COLO668 (cell line): Measurements from ENCODE around the gene CEP112.
"Not testable (repeated sequence)": the region's sequence is repeated elsewhere in the genome, so short reads cannot be mapped to it uniquely, and the experiment has no call there.

Experiments
- DNase-seq: peaks from one replicate; lab custom pipeline; 2025; ENCODE audit not compliant: unreplicated experiment; lab: John Stamatoyannopoulos, UW

The CEP112 gene

DNA sequence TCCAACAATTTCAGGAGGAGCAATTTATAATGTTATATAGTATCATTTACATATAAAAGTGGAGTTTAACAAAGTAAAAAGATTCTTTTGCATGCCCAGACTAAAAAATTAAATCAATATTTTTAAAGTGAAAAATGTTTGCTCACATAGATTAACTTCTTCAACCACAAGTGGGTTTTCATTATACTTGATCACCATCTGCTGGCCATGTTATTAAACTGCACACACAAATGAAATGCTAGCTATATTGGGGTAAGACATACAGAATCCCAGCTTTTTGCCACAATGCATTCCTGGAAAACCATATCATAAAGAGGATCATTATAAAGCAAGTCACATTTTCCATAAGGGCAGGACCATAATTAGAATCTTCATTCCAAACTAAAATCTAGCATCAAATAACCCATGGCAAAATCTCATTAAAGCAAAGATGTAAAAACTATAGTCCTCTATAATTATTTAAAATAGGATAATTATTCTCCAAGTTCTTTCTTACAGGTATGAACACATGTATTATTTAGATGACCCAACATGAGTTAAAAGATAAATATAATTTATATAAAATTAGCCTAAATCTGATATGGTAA, 26.3 kb downstream of the CEP112 start:
- peak; percentile 3 for DNase-seq

GRCh38 chr17:66155055-66155454, 36.9 kb downstream of the CEP112 start:
- not testable (repeated sequence) for DNase-seq

DNA sequence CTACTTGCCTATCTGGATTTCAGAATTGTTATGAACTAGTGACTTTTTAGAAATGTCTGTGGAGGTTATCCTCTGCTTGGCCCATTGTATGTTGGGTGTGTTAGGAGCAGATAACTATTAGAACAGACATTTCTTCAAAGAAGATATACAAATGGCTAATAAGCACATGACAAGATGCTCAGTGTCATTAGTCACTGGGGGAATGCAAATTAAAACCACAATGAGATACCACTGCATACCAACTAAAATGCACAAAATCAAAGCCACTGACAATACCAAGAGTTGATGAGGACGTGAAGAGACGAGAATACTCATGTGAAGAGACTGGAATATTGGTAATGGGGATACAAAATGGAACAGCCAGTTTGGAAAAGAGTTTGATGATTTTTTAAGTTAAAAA, 39.2 kb downstream of the CEP112 start:
- DNase-seq: no peak

DNA sequence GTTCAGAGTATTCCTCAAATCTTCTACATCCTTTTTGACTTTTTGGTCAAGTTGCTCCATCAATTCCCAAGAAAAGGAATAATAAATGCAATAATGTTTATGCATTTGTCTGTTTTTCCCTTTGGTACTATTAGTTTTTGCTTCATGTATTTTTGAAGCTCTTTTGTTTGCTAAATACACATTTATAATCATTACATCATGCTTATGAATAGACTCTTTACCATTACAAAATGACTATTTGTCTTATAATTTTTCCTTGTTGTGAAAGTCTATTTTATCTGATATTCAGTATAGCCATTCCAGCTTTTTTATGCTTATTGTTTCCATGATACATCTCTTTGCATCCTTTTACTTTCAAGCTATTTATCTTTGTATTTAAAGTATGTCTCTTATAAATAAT, 41.2 kb downstream of the CEP112 start:
- DNase-seq: no peak

DNA sequence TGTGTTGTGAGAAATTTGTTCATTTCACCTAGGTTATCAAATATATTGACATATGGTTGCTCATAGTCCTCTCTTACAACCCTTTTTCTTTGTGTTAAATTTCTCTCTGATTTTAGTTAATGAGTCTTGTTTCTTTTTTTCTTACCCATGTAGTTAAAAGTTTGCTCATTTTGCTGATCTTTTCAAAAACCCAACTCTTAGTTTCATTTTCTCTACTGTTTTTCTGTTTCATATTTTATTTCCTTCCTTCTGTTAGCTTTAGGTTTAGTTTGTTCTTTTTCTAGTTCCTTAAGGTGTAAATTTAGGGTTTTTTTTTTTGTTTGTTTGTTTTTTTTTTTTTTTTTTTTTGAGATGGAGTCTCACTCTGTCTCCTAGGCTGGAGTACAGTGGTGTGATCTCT, 42.4 kb downstream of the CEP112 start:
- DNase-seq: no peak

- no peak for DNase-seq
These were observed 45.5 kb downstream of the CEP112 start for GRCh38 chr17:66146394-66146793.

- DNase-seq: no peak
These were observed 48.2 kb downstream of the CEP112 start for GRCh38 chr17:66143657-66144282.

GRCh38 chr17:66142428-66142827, 49.5 kb downstream of the CEP112 start:
- no peak for DNase-seq

DNA sequence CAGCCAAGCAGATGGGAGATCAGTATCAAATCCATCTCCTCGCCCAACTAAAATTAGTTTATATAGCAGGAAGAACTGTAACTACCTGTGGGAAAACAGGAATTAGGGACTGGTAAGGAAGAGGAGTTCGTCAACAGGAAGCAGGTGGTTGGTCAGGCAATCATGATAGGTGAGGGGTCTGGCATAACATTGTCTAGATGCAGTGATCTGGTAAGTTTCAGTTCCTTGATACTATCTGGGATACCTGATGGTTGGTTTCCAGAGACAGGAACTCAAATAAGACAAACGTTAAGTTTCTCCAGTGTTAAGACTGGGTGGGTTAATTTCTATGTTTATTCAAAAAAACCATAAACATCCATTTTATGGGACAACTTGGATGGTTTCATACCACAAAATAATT, 53.8 kb downstream of the CEP112 start:
- no peak for DNase-seq

DNA sequence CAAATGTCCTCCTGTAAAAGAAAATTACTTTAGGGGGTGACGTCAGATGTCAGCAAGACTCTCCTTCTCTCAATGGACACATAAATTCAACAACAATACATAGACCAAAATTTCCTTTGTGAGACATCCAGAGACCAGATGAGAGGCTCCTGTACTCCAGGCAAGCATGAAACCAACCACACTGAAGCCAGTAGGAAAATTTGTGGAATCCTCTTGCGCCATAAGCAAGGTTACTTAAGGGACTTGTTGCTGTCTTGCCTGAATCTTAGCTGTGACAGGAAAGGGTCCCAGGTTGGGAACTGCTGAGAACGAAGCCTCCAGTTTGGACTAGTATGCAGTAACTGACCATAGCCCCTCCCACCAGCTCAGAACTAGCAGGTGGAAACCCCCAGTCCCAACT, 56.0 kb downstream of the CEP112 start:
- DNase-seq: no peak

GRCh38 chr17:66135219-66135618, 56.7 kb downstream of the CEP112 start:
- no peak for DNase-seq

- no peak for DNase-seq
These were observed 62.2 kb downstream of the CEP112 start for GRCh38 chr17:66129759-66130158.

- no peak for DNase-seq
These were observed 65.7 kb downstream of the CEP112 start for GRCh38 chr17:66126231-66126630.

DNA sequence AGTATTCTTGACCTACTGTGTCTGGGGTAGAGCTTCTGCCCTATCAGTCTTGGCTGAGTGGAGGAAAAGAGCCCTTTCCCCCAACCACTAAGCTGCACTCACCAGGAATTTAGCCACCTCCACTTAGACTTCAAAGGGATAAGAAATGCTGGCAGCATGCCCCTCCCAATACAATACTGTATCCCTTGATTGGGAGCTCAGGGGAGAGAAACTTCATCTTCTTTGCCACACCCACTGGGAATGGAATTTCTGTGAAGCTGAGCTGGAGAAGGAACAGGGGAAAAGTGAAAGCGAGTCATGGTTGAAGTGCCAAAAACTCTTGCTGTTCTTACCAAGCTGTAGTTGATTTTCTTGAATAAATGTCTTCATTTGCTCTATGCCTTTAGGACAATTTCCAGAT, 68.8 kb downstream of the CEP112 start:
- no peak for DNase-seq

- no peak for DNase-seq
These were observed 76.7 kb downstream of the CEP112 start for GRCh38 chr17:66115246-66115645.

GRCh38 chr17:66114609-66115008, 77.3 kb downstream of the CEP112 start:
- no peak for DNase-seq

DNA sequence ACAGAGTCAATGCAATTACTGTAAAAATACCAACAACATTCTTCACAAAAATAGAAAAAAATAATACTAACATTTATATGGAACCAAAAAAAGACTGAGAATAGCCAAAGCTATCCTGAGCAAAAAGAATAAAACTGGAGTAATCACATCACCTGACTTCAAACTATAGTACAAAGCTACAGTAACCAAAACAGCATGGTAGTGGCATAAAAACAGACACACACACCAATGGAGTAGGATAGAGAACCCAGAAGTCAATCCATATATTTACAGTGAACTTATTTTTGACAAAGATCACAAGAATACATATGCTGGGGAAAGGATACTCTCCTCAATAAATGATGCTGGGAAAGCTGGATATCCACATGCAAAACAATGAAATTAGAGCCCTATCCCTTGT, 84.2 kb downstream of the CEP112 start:
- DNase-seq: no peak

DNA sequence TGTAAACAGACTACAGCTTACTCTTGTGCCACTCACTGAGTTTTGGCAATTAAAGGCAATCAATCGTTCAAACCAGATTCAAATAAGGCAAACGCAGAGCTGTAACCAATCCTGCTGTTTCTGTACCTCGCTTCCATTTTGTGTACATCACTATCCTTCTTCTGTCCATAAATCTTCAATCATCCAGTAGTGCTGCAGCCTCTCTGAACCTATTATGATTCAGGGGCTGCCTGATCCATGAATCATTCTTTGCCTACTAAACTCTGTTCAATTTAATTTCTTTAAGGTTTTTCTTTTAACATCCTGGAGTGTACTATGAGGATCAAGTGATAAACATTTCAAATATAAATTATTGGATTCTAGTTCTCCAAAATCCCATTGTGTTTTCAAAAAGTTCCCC, 93.9 kb downstream of the CEP112 start:
- DNase-seq: no peak

- no peak for DNase-seq
These were observed 97.2 kb downstream of the CEP112 start for GRCh38 chr17:66094727-66095126.

DNA sequence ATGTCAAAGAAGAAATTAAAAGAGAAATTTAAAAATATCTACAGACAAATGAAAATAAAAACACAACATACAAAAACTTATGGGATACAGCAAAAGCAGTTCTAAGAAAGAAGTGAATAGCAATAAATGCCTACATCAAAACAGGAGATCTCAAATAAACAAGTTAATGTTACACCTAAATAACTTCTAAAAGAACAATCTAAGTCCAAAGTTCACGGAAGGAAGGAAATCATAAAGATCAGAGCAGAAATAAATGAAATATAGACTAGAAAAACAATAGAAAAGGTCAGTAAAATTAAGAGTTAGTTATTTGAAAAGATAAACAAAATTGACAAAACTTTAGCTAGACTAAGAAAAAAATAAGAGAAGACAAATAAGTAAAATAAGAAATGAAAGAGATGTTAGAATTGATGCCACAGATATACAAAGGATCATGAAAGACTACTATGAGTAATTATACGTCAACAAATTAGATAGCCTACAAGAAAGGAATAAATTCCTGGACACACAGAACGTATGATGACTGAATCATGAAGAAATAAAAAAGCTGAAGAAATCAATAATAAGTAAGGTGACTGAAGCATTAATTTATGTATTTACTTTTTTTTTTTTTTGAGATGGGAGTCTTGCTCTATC, 100.4 kb downstream of the CEP112 start:
- no peak for DNase-seq

- no peak for DNase-seq
These were observed 102.2 kb downstream of the CEP112 start for GRCh38 chr17:66089764-66090163.

- no peak for DNase-seq
These were observed 103.8 kb downstream of the CEP112 start for GRCh38 chr17:66088173-66088572.

DNA sequence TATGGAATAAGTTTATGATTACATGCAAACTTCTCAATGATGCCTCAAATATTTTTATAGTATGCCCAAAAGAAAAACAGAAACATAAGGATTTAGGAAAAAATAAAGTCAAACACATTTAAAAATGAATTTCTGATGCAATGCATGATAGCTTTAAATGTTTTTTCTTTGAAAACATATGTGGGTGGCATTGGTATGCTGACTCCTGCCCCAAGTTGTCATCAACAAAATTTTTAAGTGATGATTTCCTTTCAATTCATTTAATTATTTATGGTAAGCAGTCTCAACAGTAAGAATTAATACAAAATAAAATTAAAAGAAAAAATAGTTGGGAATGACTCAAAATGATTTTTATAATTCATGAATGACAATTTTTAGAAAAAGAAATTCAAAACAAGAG, 104.9 kb downstream of the CEP112 start:
- DNase-seq: no peak
